Loucy (cell line): ENCODE data around the gene MCF2L2.

Experiments used
- H2AFZ ChIP-seq: fragments of 200-600 bp; sonication (generic); 2 replicates; pipeline ENCODE4 v1.6.0; 2016; ENCODE audit warnings: antibody characterized with exemption, mild to moderate bottlenecking, low read length, moderate library complexity
- H3F3A ChIP-seq: fragments of 200-600 bp; 2 replicates; pipeline ENCODE4 v1.6.0; 2016; ENCODE audit warnings: antibody characterized with exemption, low read depth, mild to moderate bottlenecking
- H3K27me3 ChIP-seq: fragments of 200-600 bp; sonication (generic); 2 replicates; pipeline ENCODE4 v1.6.1; 2014; ENCODE audit warnings: low read length, mild to moderate bottlenecking; ENCODE audit not compliant: insufficient read depth, poor library complexity, severe bottlenecking
- H3K36me3 ChIP-seq: fragments of 200-600 bp; sonication (generic); 2 replicates; pipeline ENCODE4 v1.6.1; 2016; ENCODE audit warnings: low read length; ENCODE audit not compliant: insufficient read depth
- H3K4me1 ChIP-seq: fragments of 200-600 bp; sonication (generic); 2 replicates; pipeline ENCODE4 v1.5.1; 2014; ENCODE audit warnings: low read length, mild to moderate bottlenecking; ENCODE audit not compliant: insufficient read depth, poor library complexity, severe bottlenecking
- H3K4me2 ChIP-seq: fragments of 200-600 bp; sonication (generic); 2 replicates; pipeline ENCODE4 v1.6.0; 2014; ENCODE audit warnings: antibody characterized with exemption, low read length, low read depth, mild to moderate bottlenecking; ENCODE audit not compliant: poor library complexity, severe bottlenecking
- H3K4me3 ChIP-seq: fragments of 200-600 bp; sonication (generic); 2 replicates; pipeline ENCODE4 v1.5.1; 2014; ENCODE audit warnings: low read length, mild to moderate bottlenecking, mixed read lengths; ENCODE audit not compliant: poor library complexity, severe bottlenecking
- H3K79me2 ChIP-seq: fragments of 200-600 bp; sonication (generic); 2 replicates; pipeline ENCODE4 v1.6.1; 2014; ENCODE audit warnings: low read length; ENCODE audit not compliant: insufficient read depth
- H3K9ac ChIP-seq: fragments of 200-600 bp; sonication (generic); 2 replicates; pipeline ENCODE4 v1.6.0; 2014; ENCODE audit warnings: mild to moderate bottlenecking, low read depth, low read length, moderate library complexity; ENCODE audit not compliant: poor library complexity, severe bottlenecking
- H3K9me2 ChIP-seq: fragments of 200-600 bp; sonication (generic); replicated peaks from 2 replicates; pipeline ENCODE4 v1.6.1; 2016; ENCODE audit warnings: low read depth, low read length, mixed read lengths
- H3K9me3 ChIP-seq: fragments of 200-600 bp; sonication (generic); 2 replicates; pipeline ENCODE4 v1.6.1; 2014; ENCODE audit warnings: mild to moderate bottlenecking, antibody characterized with exemption, low read length, low read depth; ENCODE audit not compliant: insufficient read depth
- H4K20me1 ChIP-seq: fragments of 200-600 bp; sonication (generic); 2 replicates; pipeline ENCODE4 v1.6.0; 2014; ENCODE audit warnings: antibody characterized with exemption, low read length, mild to moderate bottlenecking; ENCODE audit not compliant: insufficient read depth, poor library complexity, severe bottlenecking
- CTCF ChIP-seq: fragments of 200-600 bp; sonication (generic); conservative IDR thresholded peaks from 2 replicates; pipeline ENCODE4 v1.5.1; 2014; ENCODE audit warnings: mild to moderate bottlenecking, antibody characterized with exemption, low read length
- EZH2phosphoT487 ChIP-seq: fragments of 200-600 bp; IDR thresholded peaks from 2 replicates; pipeline ENCODE4 v1.6.1; 2018; ENCODE audit warnings: antibody characterized with exemption, mild to moderate bottlenecking, moderate library complexity, borderline replicate concordance

MCF2L2 gene

GRCh38 chr3:183266454-183266853 lies 162.0 kb downstream of the MCF2L2 start:
- Histone ChIP-seq H3K27me3 (no peaks in the 10 kb centered on the region), H3K4me1 (no peaks in the 10 kb centered on the region), H3K4me2 (no peak overlapping the region), H3K4me3 (no peak overlapping the region), H3F3A (no peaks in the 10 kb centered on the region), H3K9me3 (no peaks in the 10 kb centered on the region), H3K79me2 (no peaks in the 10 kb centered on the region), H3K36me3 (no peaks in the 10 kb centered on the region), H2AFZ (no peak overlapping the region), H4K20me1 (no peaks in the 10 kb centered on the region), H3K9ac (no peak overlapping the region), H3K9me2 (no peaks in the 10 kb centered on the region)
- TF ChIP-seq EZH2phosphoT487 (no peak), CTCF (no peak)

- no peak overlapping the region for H3K4me3 ChIP-seq
- H3K27me3 ChIP-seq, result no peaks in the 10 kb centered on the region
- TF ChIP-seq CTCF (no peak), EZH2phosphoT487 (no peak)
- no peak overlapping the region for H3K4me2 ChIP-seq
- no peaks in the 10 kb centered on the region for H3K4me1 ChIP-seq
- H3K9me3 ChIP-seq, result no peaks in the 10 kb centered on the region
- H2AFZ ChIP-seq, result no peak overlapping the region
- H3K36me3 ChIP-seq, result no peaks in the 10 kb centered on the region
- no peaks in the 10 kb centered on the region for H3K79me2 ChIP-seq
- no peak overlapping the region for H3K9ac ChIP-seq
- no peaks in the 10 kb centered on the region for H3F3A ChIP-seq
- H3K9me2 ChIP-seq, result no peaks in the 10 kb centered on the region
- H4K20me1 ChIP-seq, result no peaks in the 10 kb centered on the region
These were observed 162.5 kb downstream of the MCF2L2 start for GRCh38 chr3:183265834-183266417.

GRCh38 chr3:183265157-183265642 lies 163.2 kb downstream of the MCF2L2 start:
- H3K36me3 ChIP-seq, result no peaks in the 10 kb centered on the region
- H3K4me1 ChIP-seq, result no peaks in the 10 kb centered on the region
- no peaks in the 10 kb centered on the region for H3K9me3 ChIP-seq
- no peak overlapping the region for H3K9ac ChIP-seq
- TF ChIP-seq CTCF (no peak), EZH2phosphoT487 (no peak)
- no peaks in the 10 kb centered on the region for H3K27me3 ChIP-seq
- H3F3A ChIP-seq, result no peaks in the 10 kb centered on the region
- no peak overlapping the region for H2AFZ ChIP-seq
- no peaks in the 10 kb centered on the region for H4K20me1 ChIP-seq
- no peak overlapping the region for H3K4me2 ChIP-seq
- H3K4me3 ChIP-seq, result no peak overlapping the region
- no peaks in the 10 kb centered on the region; the same call in 1 of the 2 replicates for H3K9me2 ChIP-seq
- no peaks in the 10 kb centered on the region for H3K79me2 ChIP-seq
